ENCODE measurements around the gene HK1.
"Not testable (repeated sequence)": the region's sequence is repeated elsewhere in the genome, so short reads cannot be mapped to it uniquely, and the experiment has no call there.

Gene HK1

GRCh38 chr10:69315100-69315542, 36.8 kb downstream of the HK1 start:
- Mint-ChIP-seq H3K36me3 (ENCODE audit: low read depth) (peaks cover 9% of the 10 kb centered on the region), H3K27ac (peak overlapping the region; percentile 46), H3K9me3 (no peaks in the 10 kb centered on the region), H3K4me1 (ENCODE audit: low read depth) (peaks cover 36% of the 10 kb centered on the region), H3K4me3 (no peak overlapping the region), H3K27me3 (no peaks in the 10 kb centered on the region)

DNA sequence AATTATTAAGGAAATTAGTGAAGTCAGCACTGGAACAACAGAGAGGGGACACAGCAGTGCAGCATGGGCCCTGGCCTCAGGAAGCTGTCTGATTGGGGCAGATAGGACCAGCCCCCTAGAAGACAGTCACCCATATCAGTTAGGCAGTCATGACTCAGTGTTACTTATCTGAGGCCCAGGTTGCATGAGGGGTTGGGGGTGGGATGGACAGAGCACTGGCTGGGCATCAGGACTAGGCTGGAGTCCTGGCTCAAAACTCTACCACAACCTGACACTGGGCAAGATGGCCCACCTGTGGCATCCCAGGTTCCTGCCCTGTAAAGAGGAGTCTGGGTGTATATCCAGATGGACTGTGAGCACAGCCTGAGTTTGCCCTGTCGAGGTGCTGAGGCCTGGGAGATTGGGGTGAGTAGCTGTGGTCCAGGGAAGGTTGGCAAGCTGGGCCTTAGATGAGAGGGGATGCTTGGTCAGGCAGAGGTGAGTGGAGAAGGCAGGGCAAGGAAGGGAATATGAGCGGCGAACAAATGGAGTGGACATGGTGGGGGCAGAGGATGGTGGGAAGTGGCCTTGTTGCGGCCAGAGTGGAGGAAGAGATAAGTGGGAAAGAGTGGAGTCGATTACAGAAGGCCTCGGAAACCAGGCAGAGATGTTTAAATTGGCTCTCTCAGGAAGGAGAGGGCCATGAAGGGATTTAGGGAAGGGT, 37.5 kb downstream of the HK1 start:
- no peaks in the 10 kb centered on the region for H3K27me3 Mint-ChIP-seq
- peaks cover 43% of the 10 kb centered on the region for H3K4me1 Mint-ChIP-seq (ENCODE audit: low read depth)
- no peak overlapping the region for H3K4me3 Mint-ChIP-seq
- no peaks in the 10 kb centered on the region for H3K9me3 Mint-ChIP-seq
- H3K27ac Mint-ChIP-seq: peak overlapping the region; percentile 91
- H3K36me3 Mint-ChIP-seq (ENCODE audit: low read depth): peaks cover 10% of the 10 kb centered on the region

DNA sequence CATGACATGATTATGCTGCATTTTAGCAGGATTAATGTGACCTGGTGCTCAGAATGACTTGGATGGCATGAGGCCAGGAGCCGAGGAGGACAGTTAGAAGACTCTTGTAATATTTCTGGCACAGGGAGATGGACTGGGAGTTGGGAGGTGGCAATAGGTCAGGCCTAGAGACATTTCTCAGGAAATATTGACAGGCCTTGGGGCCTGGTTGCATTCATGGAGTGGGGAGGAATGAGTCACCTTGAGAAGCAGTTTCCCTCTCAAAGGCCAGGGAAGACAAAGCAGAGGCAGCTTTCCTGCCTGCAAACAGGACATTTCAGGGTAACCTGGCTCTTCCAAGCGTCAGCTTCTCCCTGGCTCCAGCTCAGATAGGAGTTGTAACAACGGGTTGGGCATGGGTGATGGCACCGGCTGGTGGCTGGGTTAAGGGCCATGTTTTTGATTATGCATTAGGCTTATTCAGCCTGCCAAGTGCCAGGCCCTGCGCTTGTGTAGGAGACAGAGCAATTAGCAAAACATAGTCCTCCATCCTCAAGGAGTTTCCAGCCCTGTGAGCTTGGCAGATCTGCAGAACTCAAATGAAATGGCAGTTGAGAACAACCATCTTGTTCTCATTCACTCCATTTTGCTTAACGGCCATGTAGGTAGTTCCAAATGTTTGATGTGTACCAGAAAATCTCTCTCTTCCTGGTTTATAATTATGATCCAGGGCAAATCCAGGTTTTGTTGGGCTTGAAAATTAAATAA, 38.2 kb downstream of the HK1 start:
- Mint-ChIP-seq H3K27ac (peak overlapping the region; percentile 91), H3K4me1 (ENCODE audit: low read depth) (peaks cover 50% of the 10 kb centered on the region), H3K9me3 (no peaks in the 10 kb centered on the region), H3K27me3 (no peaks in the 10 kb centered on the region), H3K4me3 (peak overlapping the region; percentile 3), H3K36me3 (ENCODE audit: low read depth) (peaks cover 13% of the 10 kb centered on the region)

DNA sequence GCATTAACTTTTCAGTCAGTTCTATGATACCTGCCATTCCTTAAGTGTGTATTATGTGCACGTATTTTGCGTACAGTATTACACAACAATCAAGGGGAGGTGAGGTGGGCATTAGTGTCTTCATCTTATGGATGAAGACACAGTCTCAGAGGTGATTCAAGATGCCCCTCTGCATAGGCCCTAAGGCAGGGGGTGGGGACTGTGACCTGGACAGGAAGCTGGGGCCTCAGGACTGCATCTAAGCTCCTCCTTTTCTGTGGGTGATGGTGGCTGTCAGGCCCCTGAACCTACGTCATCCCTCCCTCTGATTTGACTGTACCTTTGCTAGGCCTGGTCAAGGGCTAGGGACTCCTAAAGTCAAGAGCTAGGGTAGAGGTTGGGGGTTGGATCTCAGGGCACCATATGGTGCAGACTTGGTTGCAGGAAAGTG, 38.9 kb downstream of the HK1 start:
- H3K9me3 Mint-ChIP-seq: no peaks in the 10 kb centered on the region

GRCh38 chr10:69317626-69318105, 39.4 kb downstream of the HK1 start:
- peak overlapping the region; percentile 98 for H3K4me3 Mint-ChIP-seq
- H3K36me3 Mint-ChIP-seq (ENCODE audit: low read depth): peaks cover 21% of the 10 kb centered on the region
- peaks cover 58% of the 10 kb centered on the region for H3K4me1 Mint-ChIP-seq (ENCODE audit: low read depth)
- no peaks in the 10 kb centered on the region for H3K27me3 Mint-ChIP-seq
- peak overlapping the region; percentile 86 for H3K27ac Mint-ChIP-seq
- no peaks in the 10 kb centered on the region for H3K9me3 Mint-ChIP-seq

More for the DNA sequence above, 38.9 kb downstream of the HK1 start:
- Mint-ChIP-seq H3K27me3 (no peaks in the 10 kb centered on the region), H3K36me3 (ENCODE audit: low read depth) (peaks cover 20% of the 10 kb centered on the region), H3K27ac (peak overlapping the region; percentile 86), H3K4me3 (peak overlapping the region; percentile 98), H3K4me1 (ENCODE audit: low read depth) (peaks cover 57% of the 10 kb centered on the region)

DNA sequence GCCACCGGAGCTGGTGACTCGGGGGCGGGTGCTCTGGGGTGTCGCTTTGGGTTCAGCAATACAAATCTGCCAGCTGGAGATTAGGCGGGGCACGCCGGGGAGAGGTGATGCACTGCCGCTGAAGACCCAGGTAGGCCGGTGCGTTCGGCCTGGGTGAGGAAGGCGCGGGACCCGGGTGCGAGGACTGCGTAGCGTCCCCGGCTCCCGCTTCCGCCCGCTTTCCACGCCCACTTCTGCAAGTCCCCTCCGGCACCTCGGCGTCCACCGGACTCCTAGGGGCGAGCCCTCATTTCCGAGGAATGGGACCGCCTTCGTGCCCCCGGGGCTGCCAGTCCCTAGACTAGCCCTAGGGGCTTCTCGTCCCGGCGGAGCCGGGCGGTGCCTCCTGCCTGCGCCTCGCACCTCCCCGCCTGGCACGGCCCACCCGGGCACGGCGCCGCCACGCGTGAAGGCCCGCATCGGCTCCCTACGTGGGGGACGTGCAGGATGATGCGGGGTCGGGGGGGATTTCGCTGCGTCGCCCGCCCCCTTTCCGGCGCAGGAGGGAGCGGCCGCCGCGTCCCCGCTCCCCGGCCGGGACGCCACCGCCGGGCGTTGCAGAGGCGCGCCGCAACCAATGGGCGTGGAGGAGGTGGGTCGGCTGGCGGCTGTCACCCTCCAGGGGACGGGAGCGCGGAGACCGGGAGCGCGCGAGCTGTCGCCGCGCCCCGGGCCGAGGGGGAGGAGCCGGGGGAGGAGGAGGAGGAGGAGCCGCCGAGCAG, 40.0 kb downstream of the HK1 start:
- peak overlapping the region; percentile 98 for H3K27ac Mint-ChIP-seq

DNA sequence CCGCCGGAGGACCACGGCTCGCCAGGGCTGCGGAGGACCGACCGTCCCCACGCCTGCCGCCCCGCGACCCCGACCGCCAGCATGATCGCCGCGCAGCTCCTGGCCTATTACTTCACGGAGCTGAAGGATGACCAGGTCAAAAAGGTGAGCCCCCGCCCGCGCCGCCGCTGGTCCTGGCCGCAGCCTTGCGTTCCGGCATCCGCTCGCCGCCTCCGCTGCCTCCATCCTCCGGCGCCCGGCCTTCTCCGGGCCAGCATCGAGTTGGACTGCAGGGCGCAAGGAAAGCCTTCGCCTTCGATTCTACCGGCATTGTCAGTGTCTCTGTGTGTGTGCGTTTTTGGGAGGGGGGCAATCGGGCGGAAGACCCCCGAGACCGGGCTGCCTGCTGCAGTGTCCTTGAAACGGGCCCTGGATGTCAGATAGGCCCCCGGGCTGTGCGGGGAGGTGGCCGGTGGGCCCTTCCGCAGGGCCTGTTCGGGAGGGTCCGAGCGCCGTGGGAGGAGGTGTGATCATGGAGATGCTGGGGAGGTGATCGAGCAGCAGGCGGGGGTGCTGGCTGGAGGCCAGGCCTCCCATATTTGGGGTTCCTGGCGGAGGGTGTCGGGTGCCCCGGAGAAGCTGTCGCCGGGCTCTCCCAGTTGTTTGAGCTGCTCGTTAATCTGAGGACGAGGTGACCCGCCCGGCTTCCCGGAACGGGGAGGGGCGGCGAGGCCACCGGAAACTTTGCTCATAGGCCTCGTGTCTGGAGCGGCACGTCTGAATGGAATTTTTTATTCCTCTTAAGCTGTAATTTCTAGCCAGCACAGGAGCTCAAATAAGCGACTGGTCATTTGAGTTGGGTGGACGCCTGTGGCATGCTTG, 40.8 kb downstream of the HK1 start:
- Mint-ChIP-seq H3K36me3 (ENCODE audit: low read depth) (peaks cover 21% of the 10 kb centered on the region), H3K27ac (peak overlapping the region; percentile 98), H3K27me3 (no peaks in the 10 kb centered on the region), H3K4me3 (peak overlapping the region; percentile 98), H3K4me1 (ENCODE audit: low read depth) (peaks cover 69% of the 10 kb centered on the region), H3K9me3 (no peaks in the 10 kb centered on the region)

More for the DNA sequence above, 40.0 kb downstream of the HK1 start:
- Mint-ChIP-seq H3K4me1 (ENCODE audit: low read depth) (peaks cover 61% of the 10 kb centered on the region), H3K36me3 (ENCODE audit: low read depth) (peaks cover 21% of the 10 kb centered on the region), H3K27me3 (no peaks in the 10 kb centered on the region), H3K9me3 (no peaks in the 10 kb centered on the region), H3K4me3 (peak overlapping the region; percentile 98)

DNA sequence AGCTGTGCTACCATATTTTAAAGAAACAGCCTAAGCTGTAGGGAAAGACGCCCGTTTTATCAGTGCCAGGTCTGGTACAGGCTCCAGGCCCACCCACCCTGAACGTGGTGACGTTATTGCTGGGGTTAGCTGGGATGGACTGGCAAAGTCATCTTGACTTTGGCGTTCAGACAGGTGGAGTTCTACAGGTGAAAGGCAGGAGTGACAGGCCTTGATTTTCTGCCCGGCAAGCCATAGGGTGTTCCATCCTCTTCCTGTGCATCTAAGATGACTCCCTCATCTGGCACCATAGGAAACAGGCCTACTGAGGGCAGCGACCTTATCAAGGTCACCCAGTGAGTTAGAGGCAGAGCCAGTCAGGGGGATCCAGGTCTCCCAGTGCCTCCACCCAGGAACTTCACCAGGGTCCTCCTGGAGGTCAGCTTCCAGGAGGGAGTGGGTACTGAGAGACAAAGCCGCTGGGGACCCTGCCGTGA, 41.6 kb downstream of the HK1 start:
- H3K27me3 Mint-ChIP-seq: no peaks in the 10 kb centered on the region
- H3K9me3 Mint-ChIP-seq: no peaks in the 10 kb centered on the region
- peaks cover 24% of the 10 kb centered on the region for H3K36me3 Mint-ChIP-seq (ENCODE audit: low read depth)
- peak overlapping the region; percentile 98 for H3K4me3 Mint-ChIP-seq
- H3K27ac Mint-ChIP-seq: peak overlapping the region; percentile 98
- H3K4me1 Mint-ChIP-seq (ENCODE audit: low read depth): peaks cover 75% of the 10 kb centered on the region

DNA sequence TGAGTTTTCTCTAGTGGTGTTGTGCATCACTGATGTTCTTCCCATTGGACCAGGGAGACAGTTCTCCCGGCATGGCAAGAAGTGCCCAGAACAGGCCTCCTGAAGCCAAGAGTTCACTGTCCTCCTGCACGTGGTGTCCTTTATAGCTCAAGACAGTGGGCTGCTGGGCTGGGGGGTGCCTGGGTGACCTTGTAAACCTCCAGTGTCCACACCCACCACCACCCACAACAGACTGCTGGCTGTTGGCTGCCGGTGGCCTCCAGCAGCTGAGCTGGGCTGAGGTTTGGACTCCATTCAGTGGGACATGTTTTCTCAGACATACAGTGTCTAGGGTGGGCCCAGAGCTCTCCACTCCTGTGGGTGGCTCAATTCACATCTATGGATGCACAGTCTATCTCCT, 42.2 kb downstream of the HK1 start:
- peaks cover 71% of the 10 kb centered on the region for H3K4me1 Mint-ChIP-seq (ENCODE audit: low read depth)
- peak overlapping the region; percentile 98 for H3K27ac Mint-ChIP-seq
- peak overlapping the region; percentile 98 for H3K4me3 Mint-ChIP-seq
- no peaks in the 10 kb centered on the region for H3K27me3 Mint-ChIP-seq
- H3K9me3 Mint-ChIP-seq: no peaks in the 10 kb centered on the region
- peaks cover 24% of the 10 kb centered on the region for H3K36me3 Mint-ChIP-seq (ENCODE audit: low read depth)

- Mint-ChIP-seq H3K27me3 (no peaks in the 10 kb centered on the region), H3K9me3 (no peaks in the 10 kb centered on the region), H3K4me3 (peak overlapping the region; percentile 98), H3K36me3 (ENCODE audit: low read depth) (peaks cover 26% of the 10 kb centered on the region), H3K4me1 (ENCODE audit: low read depth) (peaks cover 71% of the 10 kb centered on the region), H3K27ac (peak overlapping the region; percentile 98)
Measured at GRCh38 chr10:69321039-69321715, 42.9 kb downstream of the HK1 start.

- H3K9me3 Mint-ChIP-seq: no peaks in the 10 kb centered on the region
- no peaks in the 10 kb centered on the region for H3K27me3 Mint-ChIP-seq
- peak overlapping the region; percentile 43 for H3K4me3 Mint-ChIP-seq
- H3K36me3 Mint-ChIP-seq (ENCODE audit: low read depth): peaks cover 28% of the 10 kb centered on the region
- H3K4me1 Mint-ChIP-seq (ENCODE audit: low read depth): peaks cover 70% of the 10 kb centered on the region
- H3K27ac Mint-ChIP-seq: peak overlapping the region; percentile 65
Measured at GRCh38 chr10:69321865-69322264, 43.6 kb downstream of the HK1 start.

- peaks cover 69% of the 10 kb centered on the region for H3K4me1 Mint-ChIP-seq (ENCODE audit: low read depth)
- not testable (repeated sequence) for H3K9me3 Mint-ChIP-seq, H3K27me3 Mint-ChIP-seq
- H3K4me3 Mint-ChIP-seq: peak overlapping the region; percentile 43
- H3K27ac Mint-ChIP-seq: peak overlapping the region; percentile 65
- peaks cover 30% of the 10 kb centered on the region for H3K36me3 Mint-ChIP-seq (ENCODE audit: low read depth)
Measured at GRCh38 chr10:69322346-69322745, 44.0 kb downstream of the HK1 start.

- Mint-ChIP-seq H3K27ac (peak overlapping the region; percentile 63), H3K27me3 (no peaks in the 10 kb centered on the region), H3K4me3 (no peak overlapping the region), H3K4me1 (ENCODE audit: low read depth) (peaks cover 74% of the 10 kb centered on the region), H3K9me3 (no peaks in the 10 kb centered on the region), H3K36me3 (ENCODE audit: low read depth) (peaks cover 39% of the 10 kb centered on the region)
Measured at GRCh38 chr10:69323622-69324021, 45.3 kb downstream of the HK1 start.
